GM21381 (cell line): ENCODE data around the gene SYT2.

Experiments
- ATAC-seq: cut with Tn5 transposase; IDR thresholded peaks from one replicate; pipeline ENCODE4 v1.9.1; 2021; ENCODE audit warnings: mild to moderate bottlenecking, moderate library complexity; ENCODE audit not compliant: unreplicated experiment

The SYT2 gene

DNA sequence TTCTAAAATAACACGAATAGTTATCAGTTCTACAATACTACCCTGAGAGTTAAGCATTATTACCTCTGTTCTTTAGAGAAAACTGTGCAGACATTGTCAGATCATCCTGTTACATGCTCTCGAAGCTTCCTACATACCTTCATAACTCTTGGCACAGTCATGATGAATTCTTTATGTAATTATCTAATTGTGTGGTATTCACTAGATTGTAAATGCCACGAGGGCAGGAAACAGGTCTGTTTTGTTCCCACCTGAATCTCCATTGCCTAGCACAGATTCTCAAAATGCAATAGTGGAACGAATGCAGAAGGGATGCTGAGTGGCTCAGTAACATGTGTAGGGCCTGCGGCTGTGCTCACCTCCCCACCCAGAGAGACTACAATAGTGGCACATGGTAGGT is 3.4 kb downstream of the SYT2 start:
- ATAC-seq, result no peak

DNA sequence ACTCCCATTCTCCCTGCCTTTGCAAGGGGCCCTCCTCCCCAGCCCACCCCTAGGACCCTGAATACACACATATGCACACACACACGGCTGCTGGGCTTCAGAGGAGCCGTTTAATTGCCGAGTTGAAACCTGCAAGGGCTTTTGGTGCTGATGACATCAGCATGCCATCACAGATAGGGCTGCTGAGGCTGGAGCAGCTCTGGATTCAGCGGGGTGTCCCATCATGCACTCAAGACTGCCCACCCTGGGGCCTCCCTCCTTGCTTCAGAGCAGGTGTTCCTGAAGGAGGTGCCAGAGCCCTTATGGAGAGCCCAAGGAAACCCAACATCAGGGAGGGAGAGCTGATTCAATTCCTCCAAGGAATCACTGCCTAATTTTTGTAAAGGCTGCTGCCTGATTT is 5.7 kb downstream of the SYT2 start:
- no peak for ATAC-seq

DNA sequence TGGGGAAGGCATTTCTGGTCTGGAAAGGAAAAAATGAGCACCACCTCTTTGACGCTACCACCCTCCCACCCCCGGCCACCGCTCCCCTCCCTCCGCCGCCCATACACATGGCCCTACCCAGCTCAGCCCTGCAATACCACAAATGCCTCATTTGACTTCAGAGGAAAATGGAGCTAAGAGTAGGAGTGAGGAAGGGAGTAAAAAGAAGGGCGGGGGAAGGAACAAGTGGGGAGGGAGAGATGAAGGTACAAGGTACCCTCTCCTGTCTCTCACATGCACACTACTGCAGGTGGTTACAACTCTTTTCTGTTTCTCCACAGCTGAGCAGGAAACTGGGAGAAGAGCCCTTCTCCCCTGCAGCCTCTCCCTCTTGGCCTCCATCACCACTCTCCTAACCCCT is 7.1 kb downstream of the SYT2 start:
- no peak for ATAC-seq

DNA sequence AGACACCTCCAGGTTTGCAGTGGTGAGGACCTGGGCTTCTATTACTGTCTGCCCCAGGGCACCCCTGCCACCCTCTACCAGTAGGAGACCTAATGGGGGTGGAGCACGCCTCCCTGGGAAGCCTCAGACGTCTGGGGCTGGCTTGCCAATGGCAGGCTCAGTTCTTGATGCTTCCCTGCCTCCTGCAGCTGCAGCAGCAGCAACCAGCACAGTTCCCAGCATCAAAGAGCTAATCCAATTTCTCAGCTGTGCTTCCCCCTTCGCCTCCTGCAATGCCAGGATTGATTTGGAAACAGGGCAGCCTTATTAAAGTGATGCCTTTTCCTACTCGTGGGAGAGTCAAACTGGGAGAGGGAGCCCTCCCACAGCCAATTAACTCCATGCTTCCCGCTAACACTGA is 8.2 kb downstream of the SYT2 start:
- no peak for ATAC-seq

DNA sequence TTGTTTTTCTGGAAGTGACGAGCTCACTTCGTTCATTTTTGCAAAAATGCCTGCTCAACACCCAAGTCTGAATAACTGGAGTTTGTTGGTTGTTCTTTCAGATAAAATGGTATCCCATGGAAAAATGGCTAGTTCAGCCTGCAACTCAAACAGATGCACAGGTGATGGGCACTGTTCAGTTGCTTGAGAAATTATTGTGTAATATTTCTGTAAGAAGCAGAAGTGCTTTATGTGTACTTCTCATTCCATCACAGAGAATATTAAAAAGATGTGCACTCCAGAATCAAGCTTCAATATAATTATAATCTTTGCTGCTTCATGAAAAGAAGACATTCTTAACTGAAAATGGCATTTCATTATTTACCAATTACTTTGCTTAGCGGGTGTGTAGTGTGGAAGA is 9.1 kb downstream of the SYT2 start:
- no peak for ATAC-seq

DNA sequence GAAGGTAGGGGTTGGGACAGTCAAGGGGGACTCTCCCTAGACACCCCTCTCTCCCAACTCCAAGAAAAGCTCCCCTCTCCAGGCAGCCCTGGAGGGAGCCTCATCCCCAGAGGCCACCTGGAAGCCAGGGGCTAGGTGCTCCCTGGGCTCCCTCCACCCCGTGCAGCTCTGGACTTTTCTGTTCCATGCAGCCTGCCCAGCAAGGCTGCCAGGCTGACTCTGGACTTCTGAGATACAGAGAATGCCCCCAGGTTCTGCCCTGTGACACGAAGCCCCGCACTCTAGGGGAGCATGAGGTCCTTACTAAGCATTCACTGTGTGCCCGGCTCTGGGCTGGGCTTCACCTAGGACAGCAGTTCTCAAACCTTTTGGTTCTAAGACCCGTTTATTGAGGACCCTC is 10.2 kb downstream of the SYT2 start:
- no peak for ATAC-seq

DNA sequence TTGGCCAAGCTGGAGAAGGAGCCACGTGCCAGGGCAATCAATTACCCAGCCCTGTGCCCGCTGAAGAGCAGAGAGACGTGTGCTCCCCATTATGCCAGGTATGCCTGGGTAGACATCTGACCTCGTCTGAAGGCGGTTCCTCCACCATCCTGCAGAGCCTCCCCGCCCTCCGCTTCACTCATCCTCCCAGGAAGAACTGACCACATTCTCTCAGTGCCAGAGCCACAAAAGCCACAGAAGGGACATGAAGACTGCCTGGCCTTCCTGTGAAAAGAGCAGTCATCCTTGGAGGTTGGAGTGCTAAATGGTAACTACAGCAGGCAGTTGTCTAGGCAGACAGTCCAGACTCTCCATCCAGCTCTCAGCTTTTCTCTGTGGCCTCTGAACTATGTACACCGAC is 12.0 kb downstream of the SYT2 start:
- ATAC-seq, result no peak

DNA sequence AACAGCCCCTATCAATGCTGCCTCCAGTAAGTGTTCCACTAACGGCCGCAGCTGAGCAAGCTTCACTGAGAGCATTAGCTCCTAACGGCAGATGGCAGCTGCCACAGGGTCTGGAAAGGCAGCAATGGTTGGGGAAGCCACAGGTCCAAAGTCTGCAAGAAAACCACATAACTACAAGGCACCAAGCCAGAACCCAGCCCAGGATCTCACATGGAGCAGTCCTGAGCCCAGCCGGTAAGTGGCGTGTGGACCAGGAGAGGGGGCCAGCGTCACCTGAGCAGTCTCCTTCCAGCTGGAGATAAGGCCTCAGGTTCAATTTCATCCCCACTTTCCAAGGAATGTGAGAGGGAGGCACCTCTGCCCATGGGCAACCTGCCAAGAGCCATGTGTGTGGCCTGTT is 13.2 kb downstream of the SYT2 start:
- no peak for ATAC-seq

DNA sequence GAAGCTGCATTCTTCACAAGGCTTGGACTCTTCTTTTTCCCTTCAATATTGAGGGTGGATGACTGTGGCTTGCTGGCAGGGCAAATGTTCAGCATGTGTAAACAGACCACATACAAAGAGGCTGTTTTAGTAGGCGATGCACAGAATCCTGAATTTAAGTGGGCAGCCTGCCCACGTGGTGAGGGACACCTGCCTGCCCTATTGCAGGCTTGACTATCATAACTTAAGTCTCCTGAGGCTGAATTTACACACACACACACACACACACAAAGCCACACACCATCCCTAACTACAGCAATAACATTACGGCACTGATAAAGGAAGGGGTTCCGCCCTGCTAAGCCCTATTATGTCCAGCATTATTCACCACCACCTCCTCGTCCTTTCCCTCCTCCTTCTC is 15.9 kb downstream of the SYT2 start:
- no peak for ATAC-seq

DNA sequence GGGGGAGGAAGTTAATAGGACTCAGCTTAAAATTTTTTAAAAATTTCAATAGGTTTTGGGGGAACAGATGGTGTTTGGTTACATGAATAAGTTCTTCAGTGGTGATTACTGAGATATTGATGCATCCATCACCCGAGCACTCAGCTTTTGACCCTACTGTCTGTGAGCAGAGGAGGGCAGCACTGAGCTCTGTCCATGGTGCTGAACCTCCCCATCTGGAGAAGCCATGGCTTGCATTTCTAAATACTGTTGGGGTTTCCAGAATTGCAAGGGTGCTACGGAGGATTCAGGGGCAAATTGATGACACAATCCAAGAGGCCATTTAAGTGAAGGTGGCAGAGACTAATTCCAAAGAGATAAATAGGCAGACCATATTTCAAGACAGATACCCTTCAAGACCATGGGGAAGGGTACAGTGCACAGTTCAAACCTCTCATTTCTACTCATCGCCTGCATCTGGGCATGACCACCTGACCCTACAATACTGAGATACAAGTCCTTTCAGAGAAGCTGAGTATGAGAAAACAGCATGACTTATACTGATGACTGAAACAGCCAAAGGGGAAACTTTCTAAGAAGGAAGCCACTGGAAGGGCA is 17.2 kb downstream of the SYT2 start:
- no peak for ATAC-seq

DNA sequence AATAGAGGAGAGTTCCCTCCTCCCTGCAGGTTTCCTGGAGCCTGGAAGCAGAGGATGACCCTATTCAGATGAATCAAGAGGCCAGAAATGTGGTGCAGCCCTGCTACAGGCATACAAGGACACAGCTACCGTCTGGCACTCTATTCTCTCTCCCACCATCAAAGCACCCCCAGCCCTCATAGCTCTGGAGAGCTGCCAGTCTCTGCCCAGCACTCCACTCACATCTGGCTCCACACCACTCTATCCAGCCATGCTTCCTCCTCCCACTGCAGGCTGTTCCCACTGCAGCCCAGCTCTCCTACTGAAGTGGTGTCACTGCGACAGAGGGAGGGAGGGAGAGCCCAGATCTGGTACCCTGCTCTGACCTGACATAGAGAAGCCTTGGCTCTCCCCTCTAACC is 18.4 kb downstream of the SYT2 start:
- ATAC-seq, result no peak

DNA sequence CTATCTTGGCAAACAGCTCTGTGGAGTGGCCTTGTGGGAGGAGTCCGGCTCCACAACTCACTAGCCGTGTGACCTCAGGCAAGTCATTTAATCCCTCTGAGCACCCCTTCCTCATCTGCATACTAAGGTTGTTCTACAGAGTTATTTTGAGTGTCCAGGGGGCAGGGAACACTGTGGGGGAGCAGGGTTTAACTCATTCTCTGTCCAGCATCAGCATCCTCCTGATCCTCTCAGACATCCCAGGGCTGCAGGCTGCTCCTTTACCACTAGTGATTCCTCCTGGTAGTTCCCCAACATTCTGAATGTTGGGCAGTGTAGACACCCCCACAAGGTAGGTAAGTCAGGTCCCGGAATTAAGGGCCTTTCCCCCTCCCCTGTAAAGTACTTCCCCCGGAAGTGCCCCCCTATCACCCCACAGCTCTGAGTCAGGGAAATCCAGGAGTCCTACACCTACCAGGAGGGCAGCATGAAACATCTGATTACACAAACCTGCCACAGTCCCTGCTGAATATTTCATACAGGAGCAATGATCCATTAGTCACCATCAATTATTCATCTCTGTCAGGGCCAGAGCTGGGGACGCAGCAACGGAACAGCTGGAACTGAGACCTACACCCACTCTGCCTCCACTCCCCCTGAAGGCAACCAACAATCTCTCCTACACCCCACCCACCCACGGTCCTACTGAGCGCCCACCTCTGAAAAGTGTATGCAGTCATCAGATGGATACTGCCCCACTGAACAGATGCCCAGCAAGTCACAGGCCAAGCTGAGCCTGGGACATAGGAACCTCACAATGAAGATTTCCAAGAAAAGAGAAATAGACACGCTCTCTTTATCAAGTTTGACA is 20.5 kb downstream of the SYT2 start:
- ATAC-seq, result no peak

DNA sequence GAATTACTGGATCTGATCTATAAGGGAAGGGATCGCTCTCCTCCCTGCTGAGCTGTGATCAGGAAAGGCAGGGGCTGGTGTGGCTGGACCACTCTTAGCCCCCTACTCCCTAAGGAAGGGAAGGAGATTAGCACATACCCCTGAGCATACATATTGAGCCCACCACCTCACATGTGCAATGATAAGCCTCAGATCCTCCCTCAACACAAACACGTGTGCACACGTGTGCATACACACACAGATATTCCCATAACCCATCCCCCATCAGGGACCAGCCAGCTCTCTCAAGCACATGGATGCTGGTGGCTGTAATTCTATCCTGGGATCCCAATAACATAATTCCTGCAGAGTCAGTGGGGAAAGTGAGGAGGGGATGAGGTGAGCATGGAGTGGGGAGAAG is 21.2 kb downstream of the SYT2 start:
- no peak for ATAC-seq

DNA sequence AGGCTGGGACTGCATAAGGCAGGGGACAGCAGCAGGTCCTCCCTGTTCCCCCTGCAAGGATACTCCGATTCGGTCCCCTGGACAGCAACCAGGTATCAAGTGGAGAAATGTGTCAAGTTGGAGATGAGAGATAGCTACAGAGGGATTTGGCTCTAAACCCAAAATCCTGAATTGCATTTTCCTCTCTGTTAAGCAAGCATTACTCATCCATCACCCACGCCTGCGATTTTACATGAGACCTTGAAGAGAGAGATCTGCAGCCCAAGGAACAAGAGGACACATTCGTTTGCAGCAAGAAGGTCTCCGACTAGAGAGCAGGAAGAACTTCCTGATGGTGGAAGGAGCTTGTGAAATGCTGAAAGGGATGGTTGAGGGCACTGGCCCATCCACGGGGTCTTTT is 21.9 kb downstream of the SYT2 start:
- ATAC-seq, result no peak

DNA sequence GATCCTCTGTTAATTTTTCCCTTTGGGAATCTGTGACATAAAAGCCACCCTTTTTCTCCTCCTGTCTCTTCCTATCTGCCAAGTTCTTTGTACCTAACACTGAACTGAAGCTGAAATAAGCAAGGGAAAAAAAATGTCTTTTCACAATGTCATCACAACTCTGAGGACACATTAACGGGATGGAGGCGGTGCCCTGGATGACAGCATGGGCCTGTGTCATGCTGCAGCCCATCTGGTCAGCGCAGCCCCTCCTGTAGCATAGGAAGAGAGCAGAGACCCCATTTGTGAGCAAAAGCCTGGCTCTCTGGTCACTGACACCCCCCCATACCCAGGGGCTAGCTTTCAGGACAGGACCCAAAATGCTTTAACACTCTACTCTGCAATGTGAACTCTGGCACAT is 22.5 kb downstream of the SYT2 start:
- ATAC-seq, result no peak

DNA sequence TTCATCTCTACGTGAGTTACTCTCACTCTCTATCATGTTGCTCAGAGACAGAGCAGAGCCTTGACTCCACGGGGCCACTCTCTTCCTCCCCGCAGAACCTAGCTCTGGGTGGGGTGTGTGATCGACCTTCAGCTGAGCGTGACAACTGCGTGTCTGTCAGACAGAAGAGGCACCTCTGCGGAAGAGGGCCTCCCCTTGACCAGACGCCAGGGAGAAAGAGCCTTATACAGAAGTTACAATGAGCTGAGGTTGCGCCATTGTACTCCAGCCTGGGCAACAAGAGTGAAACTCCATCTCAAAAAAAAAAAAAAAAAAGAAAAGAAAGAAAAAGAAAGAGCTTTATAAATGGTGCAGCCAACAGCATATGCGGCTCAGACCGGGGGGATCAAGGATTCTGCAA is 22.9 kb downstream of the SYT2 start:
- no peak for ATAC-seq

DNA sequence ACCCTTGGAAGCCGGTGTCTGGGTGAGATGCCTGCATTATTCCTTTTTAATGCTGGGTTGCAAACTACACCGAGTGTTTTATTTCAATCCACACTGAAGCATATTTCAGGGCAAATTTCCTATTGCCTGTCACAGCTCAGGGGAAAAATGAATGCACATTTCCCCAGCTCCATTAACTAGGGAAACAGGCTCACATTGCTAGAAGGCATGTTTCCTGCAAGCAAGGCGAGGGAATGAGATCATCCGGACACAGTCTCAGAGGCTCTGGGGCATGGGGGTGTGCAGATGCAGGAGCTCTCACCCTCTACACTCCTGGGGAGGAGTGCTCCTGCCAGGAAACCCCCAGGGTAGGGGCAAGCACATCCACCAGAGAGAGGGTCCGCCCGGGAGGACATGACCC is 24.6 kb downstream of the SYT2 start:
- no peak for ATAC-seq

DNA sequence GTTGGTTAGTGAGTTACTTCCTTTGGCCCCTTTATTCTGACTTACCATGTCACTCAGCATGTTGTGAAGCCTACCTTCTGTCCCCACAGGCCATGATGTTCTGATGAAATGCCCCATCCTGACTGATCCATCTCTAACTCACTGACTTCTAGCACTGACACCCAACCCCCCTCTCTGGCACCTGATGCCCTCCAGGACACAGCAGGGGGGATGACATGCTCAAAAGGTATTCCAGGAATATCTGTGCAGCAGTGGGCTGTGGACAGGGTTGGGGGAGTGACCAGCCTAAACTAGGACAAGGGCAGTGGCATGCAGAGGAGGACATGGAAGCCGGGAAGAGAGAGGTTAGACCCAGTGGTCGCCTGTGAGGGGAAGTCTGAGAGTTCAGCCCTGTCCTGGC is 25.5 kb downstream of the SYT2 start:
- ATAC-seq, result no peak

DNA sequence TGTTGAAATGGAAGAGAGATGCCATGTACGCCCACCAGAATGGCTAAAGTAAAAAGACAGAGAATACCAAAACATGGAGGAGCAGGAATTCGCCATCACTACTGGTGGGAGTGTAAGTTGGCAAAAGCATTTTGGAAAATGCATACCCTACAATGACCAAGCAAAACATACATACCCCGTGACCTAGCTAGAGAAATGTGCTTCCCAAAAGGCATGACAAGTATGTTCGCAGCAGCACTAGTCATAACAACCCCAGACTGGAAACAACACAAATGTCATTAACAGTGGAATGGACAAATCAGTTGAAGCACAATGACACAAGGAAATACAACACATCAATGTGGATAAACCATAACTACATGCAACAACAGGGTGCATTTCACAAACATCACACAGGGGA is 27.2 kb downstream of the SYT2 start:
- no peak for ATAC-seq

DNA sequence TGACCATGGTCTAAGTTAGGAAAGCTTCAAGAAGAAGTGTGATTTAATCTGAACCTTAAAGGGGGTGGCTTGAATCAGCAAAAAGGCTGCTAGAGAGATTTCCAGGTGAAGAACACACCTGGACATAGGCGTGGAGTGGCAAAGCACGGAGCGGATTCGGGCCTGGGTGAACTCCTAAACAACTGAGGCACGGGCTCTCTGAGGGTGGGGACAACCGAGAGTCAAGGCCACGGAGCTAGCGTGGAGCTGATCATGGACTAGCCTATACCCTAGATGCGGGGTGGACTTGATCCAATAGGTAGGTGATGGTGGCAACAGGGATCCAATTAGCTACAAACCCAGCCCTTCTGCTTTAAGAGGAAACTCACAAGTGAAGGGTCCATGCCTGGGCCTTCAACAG is 27.8 kb downstream of the SYT2 start:
- no peak for ATAC-seq

DNA sequence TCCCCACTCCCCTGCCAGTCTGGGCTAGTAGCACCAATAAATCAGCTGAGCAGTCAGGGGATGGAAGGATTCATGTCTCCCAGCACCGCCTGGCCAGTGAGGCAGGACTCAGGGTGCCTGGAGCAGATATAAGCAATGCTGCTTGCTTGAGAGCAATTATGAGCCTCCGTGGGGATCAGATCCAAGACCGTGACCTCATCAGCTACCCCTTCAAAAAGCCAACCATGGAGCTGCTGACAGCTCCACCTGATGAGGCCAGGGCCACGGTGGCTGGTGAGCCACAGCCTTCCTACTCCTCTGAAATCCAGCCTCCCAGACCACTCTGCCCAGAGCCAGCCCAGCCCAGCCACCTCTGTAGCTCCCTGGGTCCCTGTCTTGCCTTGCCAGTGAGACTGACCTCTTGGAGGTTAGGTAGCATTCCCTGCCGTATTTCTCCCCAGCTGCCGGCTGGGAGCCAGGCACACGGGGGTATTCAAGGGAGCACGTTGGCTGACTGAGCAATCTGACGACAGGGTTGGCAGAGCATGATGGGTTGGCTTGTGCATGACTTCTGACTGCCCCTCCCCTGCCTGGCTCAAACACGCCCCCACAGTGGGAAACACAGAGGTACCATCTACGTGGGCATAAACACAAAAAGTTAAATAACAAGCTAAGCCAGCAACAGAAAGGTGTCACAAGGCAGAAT is 28.4 kb downstream of the SYT2 start:
- ATAC-seq, result no peak
